SKM-1 treated with dmso at 0.1 percent for 144 hours (cell line): ENCODE measurements around the gene SYP.
"Not testable (repeated sequence)": the region's sequence is repeated elsewhere in the genome, so short reads cannot be mapped to it uniquely, and the experiment has no call there.

ENCODE experiments used
- DNase-seq: peaks from one replicate; lab custom pipeline; 2025; ENCODE audit not compliant: unreplicated experiment; lab: John Stamatoyannopoulos, UW

SYP gene

DNA sequence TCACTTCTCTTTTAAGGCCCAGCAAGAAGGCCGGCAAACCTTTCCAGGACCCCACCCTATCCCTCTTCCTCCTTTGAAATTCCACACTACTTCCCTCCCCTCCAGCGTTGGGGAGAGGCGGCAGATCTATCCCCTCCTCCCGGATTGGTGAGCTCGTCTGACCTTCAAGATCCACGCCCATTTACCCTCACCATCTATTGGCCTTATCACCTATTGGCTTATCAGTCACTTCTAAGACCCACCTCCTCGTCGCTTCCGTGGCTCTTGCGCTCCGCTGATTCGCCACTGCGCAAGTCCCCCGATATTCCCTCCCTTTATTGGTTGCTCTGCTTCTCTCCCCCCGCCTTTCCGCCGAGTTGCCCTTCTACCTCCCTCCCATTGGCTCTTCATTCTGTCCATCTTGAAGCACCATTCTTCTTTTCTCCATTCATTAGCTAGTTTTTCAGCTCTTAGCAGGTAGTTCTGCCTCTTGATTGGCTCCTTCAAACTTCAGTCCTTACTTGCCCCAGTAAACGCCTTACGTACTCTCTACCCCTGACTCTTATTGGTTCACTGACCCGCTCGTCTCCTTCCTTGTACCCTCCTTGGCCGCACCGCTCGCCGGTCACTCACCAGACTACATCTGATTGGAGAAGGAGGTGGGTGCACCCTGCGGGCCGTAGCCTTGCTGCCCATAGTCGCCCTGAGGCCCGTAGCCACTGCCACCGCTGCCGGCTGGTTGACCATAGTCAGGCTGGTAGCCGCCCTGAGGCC is 9.0 kb downstream of the SYP start:
- peak; percentile 98 for DNase-seq

- no peak for DNase-seq
Observed at GRCh38 chrX:49189606-49190005, 10.4 kb downstream of the SYP start.

DNA sequence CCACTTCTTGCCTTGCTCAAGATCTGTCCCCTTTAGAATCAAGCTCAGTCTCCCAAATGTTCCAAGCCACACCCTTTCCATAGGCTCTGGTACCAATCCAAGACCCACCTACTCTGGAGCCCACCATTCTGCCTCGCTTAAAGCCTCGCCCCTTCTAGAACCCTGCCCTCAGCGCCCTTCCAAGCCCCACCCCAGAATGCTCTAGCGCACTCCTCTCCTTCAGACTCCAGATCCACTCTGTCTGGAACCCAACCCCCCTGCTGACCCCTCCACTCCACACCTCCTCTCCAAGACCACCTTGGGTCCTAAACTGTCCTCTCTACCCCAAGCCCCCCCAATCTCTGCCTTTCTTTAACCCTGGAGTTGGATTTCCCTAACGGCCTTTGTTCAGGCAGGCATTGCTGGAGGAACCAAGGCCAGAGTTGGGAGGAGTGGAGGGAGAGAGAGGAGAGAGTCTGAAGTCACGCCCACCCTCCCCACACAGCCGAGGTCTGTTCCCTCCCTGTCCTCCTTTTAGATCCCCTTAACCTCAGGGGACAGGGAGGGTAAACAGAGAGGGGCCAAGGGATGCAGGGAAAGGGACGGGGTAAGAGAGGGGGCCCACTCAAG is 11.4 kb downstream of the SYP start:
- no peak for DNase-seq

DNA sequence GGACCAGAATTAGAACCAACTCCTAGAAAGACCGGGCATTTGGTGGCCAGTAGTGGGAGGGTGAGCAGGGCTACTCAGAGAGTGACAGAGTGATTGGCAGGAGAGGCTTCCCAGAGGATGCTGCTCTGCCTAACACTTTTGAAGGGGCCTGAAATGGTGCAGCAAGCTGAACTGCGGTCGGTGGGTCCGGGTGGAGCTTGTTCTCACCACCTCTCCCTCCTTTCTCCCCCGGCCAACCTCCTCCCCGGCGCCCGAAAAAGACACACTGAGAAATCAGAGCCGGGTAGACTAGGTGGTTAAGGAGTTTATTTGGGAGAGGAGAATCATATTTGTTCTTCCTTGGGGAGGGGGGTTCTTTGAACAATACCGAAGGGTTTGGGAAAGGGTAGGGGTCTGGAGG is 12.5 kb downstream of the SYP start:
- DNase-seq, result no peak

DNA sequence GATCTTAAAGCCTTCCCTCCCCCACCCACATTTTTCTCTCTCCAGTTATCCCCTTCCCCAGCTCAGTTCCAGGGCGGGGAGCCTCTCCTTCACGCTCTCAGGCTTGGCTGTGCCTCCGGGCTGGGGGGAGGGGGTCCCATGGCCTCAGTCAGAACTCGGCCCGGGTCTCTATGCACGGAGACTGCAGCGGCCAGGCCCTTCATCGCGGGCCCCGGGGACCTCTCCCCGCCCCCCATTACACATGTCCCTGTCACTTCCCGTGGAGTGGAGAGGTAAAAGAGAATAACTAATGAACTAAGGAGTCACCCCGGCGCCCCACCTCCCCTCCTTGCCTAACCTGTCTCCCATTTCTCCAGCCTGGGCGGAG is 13.0 kb downstream of the SYP start:
- no peak for DNase-seq

DNA sequence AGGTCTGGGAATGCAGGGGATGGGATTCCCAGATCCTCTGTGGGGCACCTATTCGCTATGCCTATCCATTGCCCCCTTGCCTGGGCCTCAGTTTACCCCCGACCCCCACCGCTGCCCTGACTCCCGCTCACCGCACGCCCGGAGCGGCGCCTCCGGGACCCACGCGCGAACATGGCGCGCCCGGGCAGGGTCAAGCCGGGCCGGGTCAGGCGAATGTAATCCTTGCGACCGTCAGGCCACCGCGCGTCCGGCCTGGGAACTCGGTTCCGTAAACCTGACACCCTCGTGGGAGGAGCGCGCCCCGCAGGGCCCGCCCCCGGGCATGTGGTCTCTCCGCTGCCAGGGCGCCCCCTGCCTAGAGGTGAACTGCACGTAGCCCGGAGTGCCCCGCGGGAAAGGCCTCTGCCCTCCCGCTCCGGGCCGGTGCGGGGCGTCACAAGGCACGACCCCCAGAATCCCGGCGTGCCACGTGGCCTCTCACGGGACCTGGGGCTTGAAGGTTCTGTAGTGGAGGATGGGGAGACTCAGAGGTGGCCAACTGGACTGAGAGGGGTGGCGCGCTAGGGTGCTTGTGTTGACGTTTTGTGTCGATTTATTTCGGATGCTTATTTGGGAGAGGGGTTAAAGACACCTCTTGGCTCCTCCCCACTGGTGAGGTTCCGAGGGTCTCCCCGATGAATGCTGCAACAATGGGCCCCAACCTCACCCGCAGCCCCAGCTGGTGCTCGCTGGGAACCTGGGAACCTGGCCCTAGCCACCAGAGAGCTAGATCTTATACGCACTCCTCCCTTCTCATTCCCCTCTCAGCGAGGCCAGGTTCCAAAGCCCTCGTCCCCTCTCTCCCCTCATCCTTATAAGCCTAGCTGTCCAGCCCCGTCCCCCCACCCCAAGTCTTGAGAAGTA is 13.6 kb downstream of the SYP start, which contains the start of gene PRICKLE3:
TSS of gene PRICKLE3 (minus strand) at position 249 of the 903 bp plus-strand sequence. CDS start at position 173, 76 bp downstream.
- peak; percentile 55 for DNase-seq

DNA sequence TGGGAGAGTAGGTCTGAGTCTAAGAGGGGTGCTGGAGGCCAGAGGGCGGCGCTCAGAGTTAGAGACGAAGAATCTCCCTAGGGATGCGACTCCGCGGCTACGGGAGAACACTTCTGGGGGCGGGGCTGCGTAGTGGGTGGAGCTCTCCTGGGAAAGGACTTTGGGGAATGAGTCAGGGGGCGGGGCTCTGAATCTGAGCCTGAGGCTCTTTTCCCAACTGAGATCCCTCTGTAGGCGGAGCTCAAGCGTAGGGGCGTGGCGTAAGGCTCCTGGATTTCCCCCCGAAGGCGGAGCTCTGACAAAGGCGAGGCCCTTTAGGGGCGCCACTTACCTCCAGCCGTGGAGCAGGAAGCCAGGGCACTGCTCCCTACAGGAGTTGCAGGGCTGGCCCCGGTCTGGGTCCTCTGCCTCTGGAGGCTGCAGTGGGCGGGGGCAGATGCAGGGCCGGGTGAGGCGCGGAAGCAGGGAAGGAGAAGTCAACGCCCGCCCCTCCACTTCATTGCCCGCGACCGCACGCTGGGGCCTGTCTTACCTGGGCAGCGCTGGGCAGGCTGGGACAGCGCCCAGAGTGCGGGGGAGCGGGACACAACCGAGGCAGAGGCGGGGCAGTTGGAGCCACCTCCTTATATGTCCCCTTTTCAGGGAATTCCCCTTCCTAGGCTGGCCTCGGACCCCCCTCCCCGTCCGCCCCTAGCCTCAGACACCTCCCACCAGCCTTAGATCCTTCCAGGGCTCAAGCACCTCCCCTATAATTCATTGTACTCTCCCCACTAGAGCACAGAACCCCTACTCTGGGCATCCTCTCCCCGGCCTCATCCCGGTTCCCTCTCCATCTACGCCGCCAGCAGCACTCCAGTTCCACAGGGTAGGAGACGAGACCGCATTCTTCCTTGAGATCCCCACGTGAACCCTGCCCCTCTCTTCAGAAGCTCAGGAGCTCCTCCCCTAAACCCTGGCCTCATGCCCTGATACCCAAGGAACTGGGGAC is 15.4 kb downstream of the SYP start:
- no peak for DNase-seq

GRCh38 chrX:49183701-49184281 is 16.2 kb downstream of the SYP start:
- no peak for DNase-seq

- no peak for DNase-seq
Observed at GRCh38 chrX:49179358-49179757, 20.6 kb downstream of the SYP start.

DNA sequence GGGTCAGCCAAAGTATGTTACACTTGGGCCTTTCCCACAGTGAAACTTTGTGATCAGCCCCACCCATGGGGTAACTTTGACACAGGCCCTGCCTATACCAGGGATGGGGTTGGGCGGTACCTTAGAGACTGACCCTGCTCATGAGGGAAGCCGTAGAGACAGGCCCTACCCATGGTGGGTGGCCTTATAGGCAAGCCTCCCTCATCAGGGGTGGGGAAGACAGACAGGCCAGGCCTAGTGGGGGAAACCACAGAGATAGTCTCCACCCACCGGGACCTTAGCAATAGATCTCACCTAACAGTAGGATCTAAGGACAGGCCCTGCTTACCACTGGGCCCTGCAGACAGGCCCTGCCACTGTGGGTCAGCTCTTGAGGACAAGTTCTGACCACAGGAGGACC is 21.5 kb downstream of the SYP start:
- no peak for DNase-seq

- no peak for DNase-seq
Observed at GRCh38 chrX:49177873-49178480, 22.0 kb downstream of the SYP start.

- no peak for DNase-seq
Observed at GRCh38 chrX:49177338-49177833, 22.6 kb downstream of the SYP start.

GRCh38 chrX:49176421-49177326 is 23.3 kb downstream of the SYP start:
- DNase-seq, result peak; percentile 35

DNA sequence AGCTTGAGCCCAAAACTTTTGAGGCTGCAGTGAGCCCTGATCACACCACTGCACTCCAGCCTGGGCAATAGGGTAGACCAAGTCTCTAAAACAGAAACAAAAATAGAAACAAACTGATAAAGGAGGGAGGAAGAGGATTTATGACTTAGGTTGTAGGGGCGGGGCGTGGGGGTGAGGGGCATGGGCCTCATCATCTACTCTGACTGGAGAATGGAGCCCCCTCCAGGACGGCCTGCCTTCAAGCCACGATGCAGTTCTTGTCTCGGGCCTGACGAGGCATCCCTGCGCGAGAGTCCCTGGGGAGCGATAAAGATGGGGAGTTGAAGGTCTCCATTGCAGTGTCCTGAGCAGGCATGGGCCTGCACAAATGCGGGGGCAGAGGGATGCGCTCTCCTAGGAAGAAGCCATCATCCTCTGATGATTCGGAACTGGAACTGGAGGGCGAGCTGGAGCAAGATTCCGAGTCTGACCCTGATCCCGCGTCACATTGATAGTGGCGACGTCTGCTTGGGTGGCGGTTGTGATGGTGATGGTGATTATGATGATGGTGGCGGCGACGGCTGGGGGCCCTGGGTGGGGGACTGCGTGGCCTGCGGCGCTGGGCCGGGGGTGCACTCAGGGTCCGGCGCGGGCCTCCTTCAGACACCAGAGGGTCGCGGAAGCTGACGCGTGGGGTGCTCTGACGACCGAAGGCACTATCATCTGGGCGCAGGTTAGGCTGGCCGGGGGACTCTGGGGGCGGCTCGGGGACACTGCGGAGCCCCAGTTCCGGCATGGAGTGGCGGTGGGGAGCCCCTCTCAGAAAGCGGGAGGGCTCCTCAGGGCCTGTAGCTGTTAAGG is 24.3 kb downstream of the SYP start:
- no peak for DNase-seq

DNA sequence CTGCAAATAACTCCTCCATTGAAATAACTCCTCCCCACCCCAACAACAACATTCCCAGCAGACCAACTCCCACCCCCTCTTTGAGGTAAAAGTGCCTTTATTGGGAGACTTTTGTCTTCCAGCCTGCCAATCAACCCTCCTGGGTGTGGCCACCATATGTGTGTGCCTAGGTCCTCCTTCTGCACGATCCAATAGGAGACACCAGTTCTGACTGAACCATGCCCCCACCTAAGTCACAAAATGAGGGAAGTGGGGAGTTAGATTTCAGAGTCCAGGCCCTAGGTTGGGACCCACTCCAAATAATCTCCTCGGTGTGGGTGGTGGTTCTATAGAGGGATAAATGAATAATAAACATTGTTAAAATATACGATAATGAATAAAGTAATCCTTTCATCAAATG is 25.3 kb downstream of the SYP start:
- no peak for DNase-seq

DNA sequence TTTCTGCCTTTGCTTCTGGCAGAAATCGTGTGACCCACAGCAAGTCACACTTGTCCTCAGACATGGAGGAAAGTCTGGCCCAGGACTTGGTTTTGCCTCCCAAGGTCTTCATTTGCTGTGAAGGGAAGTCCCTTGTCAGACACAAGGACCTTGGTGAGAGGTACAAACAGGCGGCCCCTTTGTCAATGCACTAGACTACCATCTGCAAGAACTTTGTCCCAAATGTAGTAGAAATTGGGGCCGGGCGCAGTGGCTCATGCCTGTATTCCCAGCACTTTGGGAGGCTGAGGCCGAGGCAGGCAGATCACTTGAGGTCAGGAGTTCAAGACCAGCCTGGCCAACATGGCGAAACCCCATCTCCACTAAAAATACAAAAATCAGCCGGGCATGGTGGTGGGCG is 26.4 kb downstream of the SYP start:
- DNase-seq, result not testable (repeated sequence)

DNA sequence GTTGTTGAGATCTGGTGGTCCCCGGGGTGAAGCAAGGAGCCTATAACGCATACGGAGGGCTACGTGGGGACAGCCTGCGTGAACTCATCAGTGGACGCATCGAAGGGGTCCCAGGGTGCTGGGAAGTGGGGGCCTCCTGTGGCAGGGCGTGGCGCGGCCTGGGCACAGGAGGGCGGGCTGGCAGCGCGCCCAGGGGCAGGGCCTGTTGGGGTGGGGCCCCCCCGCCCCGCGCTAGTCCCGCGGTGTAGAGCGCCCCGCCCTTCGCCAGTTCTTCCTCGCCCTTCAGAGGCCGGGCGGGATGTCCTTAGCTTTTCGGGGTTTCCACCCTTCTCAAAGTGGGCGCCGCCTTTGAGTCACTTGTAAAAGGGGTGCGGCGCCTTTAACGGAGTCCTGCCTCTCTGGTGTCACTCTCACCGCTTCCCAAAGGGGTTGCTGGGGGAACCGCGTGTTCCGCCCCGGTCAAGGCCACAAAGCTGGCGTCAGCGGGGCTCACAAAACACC is 27.7 kb downstream of the SYP start:
- peak; percentile 12 for DNase-seq
